GM19467 (cell line): ENCODE results near the gene CST2.
"Not testable (repeated sequence)": the region's sequence is repeated elsewhere in the genome, so short reads cannot be mapped to it uniquely, and the experiment has no call there.

Experiments
- ATAC-seq: cut with Tn5 transposase; IDR thresholded peaks from one replicate; pipeline ENCODE4 v1.9.1; 2021; ENCODE audit warnings: mild to moderate bottlenecking, moderate library complexity; ENCODE audit not compliant: unreplicated experiment

Gene CST2

GRCh38 chr20:23826541-23827021, at the start of gene CST2:
CST2 (minus strand) TSS chr20:23826729; CDS start chr20:23826660, 69 bp downstream.
- no peak for ATAC-seq

- no peak for ATAC-seq
These were observed 49.2 kb upstream of the CST2 start for GRCh38 chr20:23875606-23876237.

GRCh38 chr20:23874747-23875146, 48.2 kb upstream of the CST2 start:
- ATAC-seq: no peak

GRCh38 chr20:23873370-23874015, 47.0 kb upstream of the CST2 start:
- ATAC-seq: no peak

GRCh38 chr20:23872065-23872464, 45.5 kb upstream of the CST2 start:
- no peak for ATAC-seq

GRCh38 chr20:23870461-23870860, 43.9 kb upstream of the CST2 start:
- ATAC-seq: no peak

- no peak for ATAC-seq
These were observed 43.0 kb upstream of the CST2 start for GRCh38 chr20:23869520-23869919.

- no peak for ATAC-seq
These were observed 41.8 kb upstream of the CST2 start for GRCh38 chr20:23868321-23868720.

- ATAC-seq: no peak
These were observed 40.7 kb upstream of the CST2 start for GRCh38 chr20:23867152-23867776.

GRCh38 chr20:23860771-23861170, 34.2 kb upstream of the CST2 start:
- not testable (repeated sequence) for ATAC-seq

- ATAC-seq: no peak
These were observed 31.6 kb upstream of the CST2 start for GRCh38 chr20:23857962-23858595.

- no peak for ATAC-seq
These were observed 30.2 kb upstream of the CST2 start for GRCh38 chr20:23856736-23857135.

GRCh38 chr20:23856226-23856625, 29.7 kb upstream of the CST2 start:
- no peak for ATAC-seq

- no peak for ATAC-seq
These were observed 15.2 kb upstream of the CST2 start for GRCh38 chr20:23841693-23842092.

GRCh38 chr20:23835716-23836115, 9.2 kb upstream of the CST2 start:
- no peak for ATAC-seq

- no peak for ATAC-seq
These were observed 6.4 kb upstream of the CST2 start for GRCh38 chr20:23832775-23833513.

- not testable (repeated sequence) for ATAC-seq
These were observed 5.4 kb upstream of the CST2 start for GRCh38 chr20:23831961-23832360.

- ATAC-seq: no peak
These were observed 2.8 kb downstream of the CST2 start for GRCh38 chr20:23823621-23824324.

- ATAC-seq: no peak
These were observed 3.4 kb downstream of the CST2 start for GRCh38 chr20:23823111-23823510.

GRCh38 chr20:23820493-23820892, 6.0 kb downstream of the CST2 start:
- ATAC-seq: no peak
